B cell (primary cell): ENCODE data around the gene OR4D5. TPM values are rescaled to one million over a fixed set of nuclear protein-coding genes. Genes with fewer than 3 reads are reported as not detected.

Experiments used
- ATAC-seq: fragments of 200-7000 bp; cut with Tn5 transposase; one replicate; pipeline ENCODE4 v1.10.0; 2021; ENCODE audit warnings: low read depth, mild to moderate bottlenecking, moderate number of reproducible peaks, moderate library complexity
- CTCF ChIA-PET: fragments of 350-600 bp; sonication (Branson Sonifier 250); formaldehyde crosslinking; loops from one replicate; lab custom pipeline; 2021; ENCODE audit warnings: antibody characterized with exemption, inconsistent platforms; lab: Charles Lee
- POLR2A ChIA-PET: fragments of 350-600 bp; sonication (Branson Sonifier 250); formaldehyde crosslinking; loops from one replicate; lab custom pipeline; 2021; ENCODE audit warnings: antibody characterized with exemption; lab: Charles Lee
- DNase-seq: peaks from one replicate; pipeline ENCODE4 v3.0.0; 2013
- H2AFZ ChIP-seq: 2 replicates; pipeline ENCODE4 v1.6.1; 2012; ENCODE audit warnings: mild to moderate bottlenecking, low read depth, low read length; ENCODE audit not compliant: insufficient read depth, poor library complexity, severe bottlenecking
- H3K27ac ChIP-seq, 2 donors: 1 replicate in 1 of 2; 2 replicates in 1 of 2; pipeline ENCODE4 v1.5.1; 2012 to 2013; ENCODE audit warnings: low read length in 2 of 2, mild to moderate bottlenecking in 2 of 2, moderate library complexity in 1 of 2
- H3K27me3 ChIP-seq, 4 experiments: fragments of 200-600 bp in 1 of 4; sonication (generic) in 1 of 4; replicated peaks in 1 of 4; 1 replicate in 2 of 4; 2 replicates in 2 of 4; pipeline versions ENCODE4 v1.6.1 to v1.7.0; 2013 to 2016; ENCODE audit warnings: low read length in 3 of 4, mild to moderate bottlenecking in 2 of 4, mixed read lengths in 1 of 4, moderate library complexity in 1 of 4; ENCODE audit not compliant: insufficient read depth in 4 of 4, control insufficient read depth in 3 of 4; ENCODE audit errors: control extremely low read depth in 1 of 4
- H3K36me3 ChIP-seq, 2 experiments: replicated peaks in 1 of 2; 1 replicate in 1 of 2; 2 replicates in 1 of 2; pipeline versions ENCODE4 v1.6.1 to v1.7.1; 2013; ENCODE audit warnings: low read length in 1 of 2; ENCODE audit not compliant: insufficient read depth in 2 of 2, control insufficient read depth in 1 of 2; ENCODE audit errors: control extremely low read depth in 1 of 2, extremely low read depth in 1 of 2
- H3K4me1 ChIP-seq, 2 donors: fragments of 200-600 bp in 1 of 2; sonication (generic) in 1 of 2; 1 replicate in 1 of 2; 2 replicates in 1 of 2; pipeline versions ENCODE4 v1.5.1 to v1.6.1; 2013 to 2017; ENCODE audit warnings: low read length in 2 of 2; ENCODE audit not compliant: control insufficient read depth in 2 of 2, insufficient read depth in 2 of 2
- H3K4me2 ChIP-seq: replicated peaks from 2 replicates; pipeline ENCODE3; 2012; ENCODE audit warnings: mild to moderate bottlenecking, low read depth, low read length; ENCODE audit not compliant: poor library complexity, severe bottlenecking
- H3K4me3 ChIP-seq, 5 experiments: fragments of 200-600 bp in 1 of 5; sonication (generic) in 1 of 5; 1 replicate in 3 of 5; 2 replicates in 2 of 5; pipeline versions ENCODE4 v1.5.1 to v1.7.0; 2011 to 2016; ENCODE audit warnings: low read length in 4 of 5, mild to moderate bottlenecking in 4 of 5, low read depth in 2 of 5, control low read depth in 1 of 5, moderate library complexity in 1 of 5; ENCODE audit not compliant: insufficient read depth in 1 of 5; ENCODE audit errors: control extremely low read depth in 1 of 5, extremely low read depth in 1 of 5
- H3K79me2 ChIP-seq: fragments of 200-600 bp; sonication (generic); one replicate; pipeline ENCODE4 v1.6.0; 2016; ENCODE audit warnings: low read length; ENCODE audit not compliant: control insufficient read depth, insufficient read depth
- H3K9ac ChIP-seq: fragments of 200-600 bp; sonication (generic); 2 replicates; pipeline ENCODE4 v1.6.1; 2017; ENCODE audit warnings: mild to moderate bottlenecking, low read length, moderate library complexity
- H3K9me3 ChIP-seq, 3 donors: one replicate each; pipeline versions ENCODE4 v1.6.1 to v1.7.1; 2013; ENCODE audit warnings: low read length in 2 of 3; ENCODE audit not compliant: control insufficient read depth in 2 of 3, insufficient read depth in 1 of 3; ENCODE audit errors: control extremely low read depth in 1 of 3
- H4K20me1 ChIP-seq: 2 replicates; pipeline ENCODE4 v1.6.0; 2012; ENCODE audit warnings: mild to moderate bottlenecking, low read length; ENCODE audit not compliant: insufficient read depth, control insufficient read depth, poor library complexity, severe bottlenecking
- H3K27ac Mint-ChIP-seq: one replicate; pipeline ENCODE4 v1.8.0; 2021; ENCODE audit warnings: mixed read lengths
- H3K27me3 Mint-ChIP-seq: one replicate; pipeline ENCODE4 v1.8.0; 2021; ENCODE audit warnings: mixed read lengths
- H3K4me1 Mint-ChIP-seq: one replicate; pipeline ENCODE4 v1.8.0; 2021; ENCODE audit warnings: mixed read lengths
- H3K4me3 Mint-ChIP-seq: one replicate; pipeline ENCODE4 v1.8.0; 2021; ENCODE audit warnings: mixed read lengths
- H3K9me3 Mint-ChIP-seq: one replicate; pipeline ENCODE4 v1.8.0; 2022; ENCODE audit warnings: mixed read lengths; ENCODE audit not compliant: insufficient read depth
- CTCF ChIP-seq: fragments of 200-600 bp; IDR thresholded peaks from one replicate; pipeline ENCODE4 v1.8.0; 2022; ENCODE audit warnings: antibody characterized with exemption, mild to moderate bottlenecking
- EZH2 ChIP-seq: IDR thresholded peaks from 2 replicates; pipeline ENCODE4 v1.6.1; 2012; ENCODE audit warnings: borderline replicate concordance, low read depth, mild to moderate bottlenecking, moderate library complexity, low read length; ENCODE audit not compliant: insufficient read depth, poor library complexity, severe bottlenecking
- WGBS: methylation state at CpG from one replicate; pipeline ENCODE4 v1.1.5; 2013; ENCODE audit warnings: missing lambda C conversion rate; ENCODE audit not compliant: insufficient coverage; 5-methylcytosine and 5-hydroxymethylcytosine counted together
- intact Hi-C: fragments of 100-400 bp; cut with micrococcal nuclease; formaldehyde crosslinking; loops from one replicate; pipeline ENCODE4 v1.10.0; 2022
- polyA plus RNA-seq: library from polyadenylated mRNA; depleted of rRNA; stranded (reverse); fragments of >200 nt; gene quantifications from 2 replicates; pipeline ENCODE4 v1.2.3, GENCODE V29; 2012
- total RNA-seq, 2 donors: library from RNA; stranded (reverse); fragments of 120-200 nt in 1 of 2; gene quantifications; 1 replicate in 1 of 2; 2 replicates in 1 of 2; pipeline versions ENCODE4 v1.2.3 to v1.2.4, GENCODE V29; 2013 to 2022

OR4D5 gene
- total and polyA plus RNA-seq, 2 donors (not counting 1 experiment from before 2014, with no cell fraction given), result not detected

DNA sequence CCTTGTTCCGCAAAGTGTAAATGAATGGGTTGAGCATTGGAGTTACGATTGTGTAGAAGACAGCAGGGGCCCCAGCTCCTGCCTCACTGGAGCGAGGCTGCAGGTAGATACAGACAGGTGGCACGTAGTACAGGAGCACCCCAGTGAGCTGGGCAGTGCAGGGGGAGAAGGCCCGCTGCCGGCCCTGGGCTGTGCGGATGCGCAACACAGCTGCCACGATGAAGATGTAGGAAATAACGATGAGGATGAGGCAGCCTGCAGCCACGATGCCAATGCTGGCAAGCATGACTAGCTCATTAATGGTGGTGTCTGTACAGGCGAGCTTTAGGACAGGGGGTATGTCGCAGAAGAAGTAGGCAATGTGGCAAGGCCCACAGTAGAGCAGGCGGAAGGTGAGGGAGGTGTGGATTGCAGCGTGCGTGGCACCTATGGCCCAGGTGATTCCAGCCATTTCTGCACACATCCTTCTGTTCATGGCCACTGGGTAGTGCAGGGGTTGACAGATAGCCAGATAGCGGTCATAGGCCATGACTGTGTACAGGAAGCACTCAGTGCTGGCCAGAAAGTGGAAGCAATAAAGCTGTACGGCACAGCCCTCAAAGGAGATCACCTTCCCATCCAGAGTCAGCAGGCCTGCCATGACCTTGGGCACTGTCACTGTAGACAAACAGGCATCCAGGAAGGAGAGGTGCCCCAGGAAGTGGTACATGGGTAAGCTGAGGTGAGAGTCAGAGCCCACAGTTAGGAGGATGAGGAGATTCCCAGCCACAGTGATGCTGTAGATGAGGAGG lies 37.5 kb downstream of the OR4D5 start:
- no peak overlapping the region for H3K9ac ChIP-seq
- no peak for ATAC-seq
- no peaks in the 10 kb centered on the region for H3K79me2 ChIP-seq
- Mint-ChIP-seq H3K9me3 (no peaks in the 10 kb centered on the region), H3K27me3 (peaks cover 5% of the 10 kb centered on the region), H3K4me3 (no peak overlapping the region), H3K27ac (no peak overlapping the region), H3K4me1 (no peaks in the 10 kb centered on the region)
- H4K20me1 ChIP-seq, result no peaks in the 10 kb centered on the region
- TF ChIP-seq CTCF (no peak), EZH2 (no peak)
- no peak overlapping the region for H3K4me3 ChIP-seq
- H3K4me2 ChIP-seq, result no peak overlapping the region
- DNase-seq, result no peak
- H3K36me3 ChIP-seq, result no peaks in the 10 kb centered on the region
- 90% methylated on average over 17 of the region's 18 CpGs for WGBS
- ChIA-PET CTCF (no interaction called here), POLR2A (no interaction called here)
- no peak overlapping the region for H3K27ac ChIP-seq
- intact Hi-C loops, result no loop called here
- no peaks in the 10 kb centered on the region for H3K27me3 ChIP-seq
- no peak overlapping the region for H2AFZ ChIP-seq
- no peaks in the 10 kb centered on the region for H3K4me1 ChIP-seq
- peaks cover 0 to 11% (median 0%) of the 10 kb centered on the region in 3 donors for H3K9me3 ChIP-seq

GRCh38 chr11:123977731-123978347 lies 38.4 kb downstream of the OR4D5 start, which contains the start of gene OR10S1:
Gene OR10S1, minus strand, starts transcription at chr11:123977781. Its CDS starts 117 bp downstream, at chr11:123977664.
- ATAC-seq (no peak), DNase-seq (no peak)
- peaks cover 5% of the 10 kb centered on the region for H3K27me3 Mint-ChIP-seq
- H3K36me3 ChIP-seq, result no peaks in the 10 kb centered on the region
- no peaks in the 10 kb centered on the region for H3K4me1 Mint-ChIP-seq
- no peak within 1 kb of the TSS for H3K27ac Mint-ChIP-seq
- intact Hi-C loops, result no loop called here
- H4K20me1 ChIP-seq, result no peaks in the 10 kb centered on the region
- ChIA-PET POLR2A (no interaction called here), CTCF (no interaction called here)
- H3K9me3 Mint-ChIP-seq, result no peaks in the 10 kb centered on the region
- H3K9me3 ChIP-seq, result peaks cover 0 to 11% (median 0%) of the 10 kb centered on the region in 3 donors
- no peak within 1 kb of the TSS for H3K27ac ChIP-seq
- H3K4me3 Mint-ChIP-seq, result no peak within 1 kb of the TSS
- H3K4me1 ChIP-seq, result no peaks in the 10 kb centered on the region
- H3K79me2 ChIP-seq, result no peaks in the 10 kb centered on the region
- H3K4me3 ChIP-seq, result no peak within 1 kb of the TSS
- H3K4me2 ChIP-seq, result no peak within 1 kb of the TSS
- TF ChIP-seq CTCF (no peak), EZH2 (no peak)
- no peaks in the 10 kb centered on the region for H3K27me3 ChIP-seq
- H2AFZ ChIP-seq, result no peak within 1 kb of the TSS
- no peak within 1 kb of the TSS for H3K9ac ChIP-seq
